Lower leg skin (tissue), 3 donors: ENCODE measurements around the gene MOCS1.

Experiments used
- CTCF ChIP-seq, 3 donors: fragments of 450-650 bp; IDR thresholded peaks; one replicate each; pipeline ENCODE4 v1.5.1; 2016; ENCODE audit warnings: antibody characterized with exemption in 3 of 3, mild to moderate bottlenecking in 3 of 3, moderate library complexity in 2 of 3
- POLR2A ChIP-seq, 2 donors: fragments of 450-650 bp; IDR thresholded peaks; one replicate each; pipeline ENCODE4 v1.6.1; 2016 to 2017; ENCODE audit warnings: antibody characterized with exemption in 2 of 2, mild to moderate bottlenecking in 1 of 2, moderate library complexity in 1 of 2

- TF ChIP-seq CTCF (IDR thresholded peaks at IDR 0.05), result no peak
- no peak for TF ChIP-seq POLR2A (IDR thresholded peaks at IDR 0.05)
These were observed 6.9 kb upstream of the MOCS1 start for GRCh38 chr6:39941138-39941537.
